GM21381 (cell line): ENCODE measurements around the gene BORCS8.
"Not testable (repeated sequence)": the region's sequence is repeated elsewhere in the genome, so short reads cannot be mapped to it uniquely, and the experiment has no call there.

Experiments
- ATAC-seq: cut with Tn5 transposase; IDR thresholded peaks from one replicate; pipeline ENCODE4 v1.9.1; 2021; ENCODE audit warnings: mild to moderate bottlenecking, moderate library complexity; ENCODE audit not compliant: unreplicated experiment

Gene BORCS8

GRCh38 chr19:19192078-19192882, at the start of gene BORCS8, which contains the start of gene RFXANK:
Gene BORCS8 (minus strand): TSS chr19:19192152. CDS start chr19:19192117, 35 bp downstream.
Gene RFXANK (plus strand): TSS chr19:19192258. CDS start chr19:19193947, 1,689 bp downstream.
- peak; percentile 81 for ATAC-seq

- ATAC-seq = no peak
Observed at GRCh38 chr19:19240476-19240875, 48.5 kb upstream of the BORCS8 start.

- ATAC-seq = no peak
Observed at GRCh38 chr19:19239675-19240074, 47.7 kb upstream of the BORCS8 start.

- no peak for ATAC-seq
Observed at GRCh38 chr19:19238126-19238894, 46.4 kb upstream of the BORCS8 start.

GRCh38 chr19:19236173-19236572, 44.2 kb upstream of the BORCS8 start:
- no peak for ATAC-seq

GRCh38 chr19:19234220-19234816, 42.4 kb upstream of the BORCS8 start:
- no peak for ATAC-seq

GRCh38 chr19:19232261-19232721, 40.3 kb upstream of the BORCS8 start:
- ATAC-seq = no peak

GRCh38 chr19:19230999-19231398, 39.0 kb upstream of the BORCS8 start:
- no peak for ATAC-seq

- no peak for ATAC-seq
Observed at GRCh38 chr19:19229701-19230100, 37.7 kb upstream of the BORCS8 start.

- no peak for ATAC-seq
Observed at GRCh38 chr19:19227217-19227616, 35.3 kb upstream of the BORCS8 start.

GRCh38 chr19:19226663-19227062, 34.7 kb upstream of the BORCS8 start:
- no peak for ATAC-seq

GRCh38 chr19:19226204-19226603, 34.3 kb upstream of the BORCS8 start:
- ATAC-seq = no peak

GRCh38 chr19:19224852-19225494, 33.0 kb upstream of the BORCS8 start:
- no peak for ATAC-seq

- ATAC-seq = no peak
Observed at GRCh38 chr19:19224150-19224851, 32.3 kb upstream of the BORCS8 start.

GRCh38 chr19:19223636-19224035, 31.7 kb upstream of the BORCS8 start:
- no peak for ATAC-seq

- ATAC-seq = no peak
Observed at GRCh38 chr19:19223060-19223459, 31.1 kb upstream of the BORCS8 start.

- not testable (repeated sequence) for ATAC-seq
Observed at GRCh38 chr19:19221000-19221399, 29.0 kb upstream of the BORCS8 start.

GRCh38 chr19:19218911-19219310, 27.0 kb upstream of the BORCS8 start:
- ATAC-seq = no peak

GRCh38 chr19:19217099-19217498, 25.1 kb upstream of the BORCS8 start:
- no peak for ATAC-seq

- no peak for ATAC-seq
Observed at GRCh38 chr19:19215792-19216191, 23.8 kb upstream of the BORCS8 start.
